HCT116 (cell line): ENCODE data around the gene MED9. TPM values are rescaled to one million over a fixed set of nuclear protein-coding genes. Genes with fewer than 3 reads are reported as not detected.

ENCODE experiments used
- ATAC-seq: fragments of 200-7000 bp; cut with Tn5 transposase; 2 replicates; pipeline ENCODE4 v1.9.1; 2020; ENCODE audit warnings: mild to moderate bottlenecking, moderate library complexity
- BruUV-seq: library from RNA; stranded (reverse); fragments of 400-500 nt; replicated peaks from 2 replicates; lab custom pipeline; 2021; lab: Mats Ljungman, UMichigan
- CTCF ChIA-PET: fragments of 300-600 bp; sonication (Branson Sonifier 250); formaldehyde crosslinking; loops from one replicate; lab custom pipeline; 2021; ENCODE audit warnings: antibody characterized with exemption; lab: Charles Lee
- POLR2A ChIA-PET: fragments of 300-600, 350-600 bp; sonication (Branson Sonifier 250); formaldehyde crosslinking; loops from one replicate; lab custom pipeline; 2021; ENCODE audit warnings: antibody characterized with exemption; lab: Charles Lee
- RAD21 ChIA-PET, 2 experiments: fragments of 300-600 bp; sonication (Branson Sonifier 250); formaldehyde crosslinking; loops; one replicate each; lab custom pipeline; 2023; ENCODE audit warnings: low total read pairs in 2 of 2; ENCODE audit not compliant: uncharacterized antibody in 2 of 2, unreplicated experiment in 2 of 2, low non-redundant PET in 1 of 2; lab: Charles Lee
- DNase-seq: peaks from one replicate; pipeline ENCODE4 v3.0.0-alpha.2; 2010; ENCODE audit warnings: low read depth, low spot score
- H2AFZ ChIP-seq: fragments of 200-600 bp; shearing (Covaris generic), sonication (generic); 2 replicates; pipeline ENCODE4 v1.6.1; 2017; ENCODE audit warnings: low read depth, mixed run types, mixed read lengths, antibody characterized with exemption, low read length; ENCODE audit not compliant: poor library complexity, severe bottlenecking
- H3K27ac ChIP-seq: 2 replicates; pipeline ENCODE4 v1.5.1; 2012; ENCODE audit warnings: low read depth, low read length
- H3K27me3 ChIP-seq: fragments of 200-600 bp; sonication (generic); 2 replicates; pipeline ENCODE4 v1.6.1; 2016; ENCODE audit warnings: mixed run types, low read length, mixed read lengths; ENCODE audit not compliant: insufficient read depth
- H3K36me3 ChIP-seq, 2 experiments: fragments of 200-500 bp in 1 of 2; fragments of 200-600 bp in 1 of 2; sonication (Bioruptor generic) in 1 of 2; sonication (generic) in 1 of 2; 2 replicates each; pipeline versions ENCODE4 v1.5.1 to v1.6.1; 2014 to 2016; ENCODE audit warnings: low read length in 2 of 2, inconsistent platforms in 1 of 2, mixed read lengths in 1 of 2, mixed run types in 1 of 2; ENCODE audit not compliant: insufficient read depth in 2 of 2, control insufficient read depth in 1 of 2
- H3K4me1 ChIP-seq, 2 experiments: fragments of 200-600 bp in 1 of 2; sonication (generic) in 1 of 2; 2 replicates each; pipeline versions ENCODE4 v1.5.1 to v1.6.1; 2012 to 2017; ENCODE audit warnings: low read length in 2 of 2, inconsistent platforms in 1 of 2, mild to moderate bottlenecking in 1 of 2, mixed read lengths in 1 of 2, mixed run types in 1 of 2, moderate library complexity in 1 of 2; ENCODE audit not compliant: insufficient read depth in 2 of 2, control insufficient read depth in 1 of 2
- H3K4me2 ChIP-seq: fragments of 200-600 bp; sonication (generic); 2 replicates; pipeline ENCODE4 v1.6.1; 2017; ENCODE audit warnings: mixed run types, low read length, mixed read lengths
- H3K4me3 ChIP-seq, 2 experiments: fragments of 200-600 bp in 1 of 2; sonication (generic) in 1 of 2; replicated peaks in 1 of 2; 2 replicates each; pipeline ENCODE4 v1.5.1; 2011 to 2016; ENCODE audit warnings: low read length in 2 of 2, control low read depth in 1 of 2, low read depth in 1 of 2, mild to moderate bottlenecking in 1 of 2, mixed read lengths in 1 of 2, mixed run types in 1 of 2
- H3K79me2 ChIP-seq: fragments of 200-600 bp; sonication (generic); 2 replicates; pipeline ENCODE4 v1.6.1; 2017; ENCODE audit warnings: mild to moderate bottlenecking, mixed run types, low read length, moderate library complexity, mixed read lengths; ENCODE audit not compliant: insufficient read depth
- H3K9ac ChIP-seq: fragments of 200-600 bp; sonication (generic); 2 replicates; pipeline ENCODE4 v1.6.1; 2016; ENCODE audit warnings: low read length, mixed read lengths
- H3K9me2 ChIP-seq: fragments of 200-600 bp; sonication (generic), shearing (Covaris generic); 2 replicates; pipeline ENCODE4 v1.6.1; 2017; ENCODE audit warnings: mixed run types, mild to moderate bottlenecking, moderate library complexity; ENCODE audit not compliant: insufficient read depth
- H3K9me3 ChIP-seq, 2 experiments: fragments of 200-500 bp in 1 of 2; fragments of 200-600 bp in 1 of 2; sonication (Bioruptor generic) in 1 of 2; sonication (generic) in 1 of 2; 2 replicates each; pipeline ENCODE4 v1.6.1; 2014 to 2017; ENCODE audit warnings: low read length in 2 of 2, mixed read lengths in 2 of 2, inconsistent platforms in 1 of 2, low read depth in 1 of 2, mild to moderate bottlenecking in 1 of 2, mixed run types in 1 of 2, moderate library complexity in 1 of 2; ENCODE audit not compliant: control insufficient read depth in 1 of 2, insufficient read depth in 1 of 2
- H4K20me1 ChIP-seq: fragments of 200-600 bp; sonication (generic), shearing (Covaris generic); 2 replicates; pipeline ENCODE4 v1.6.1; 2017; ENCODE audit warnings: mixed run types, mild to moderate bottlenecking, moderate library complexity; ENCODE audit not compliant: insufficient read depth
- CBX3 ChIP-seq: IDR thresholded peaks from 2 replicates; pipeline ENCODE4 v1.6.1; 2012; ENCODE audit warnings: low read depth
- CEBPB ChIP-seq: IDR thresholded peaks from 2 replicates; pipeline ENCODE4 v1.6.1; 2012; ENCODE audit warnings: low read depth
- EGR1 ChIP-seq: IDR thresholded peaks from 2 replicates; pipeline ENCODE4 v1.6.1; 2012; ENCODE audit warnings: low read depth
- ELF1 ChIP-seq: IDR thresholded peaks from 2 replicates; pipeline ENCODE4 v1.6.1; 2012; ENCODE audit warnings: low read depth, borderline replicate concordance
- EZH2phosphoT487 ChIP-seq: fragments of 200-600 bp; IDR thresholded peaks from 2 replicates; pipeline ENCODE4 v1.6.1; 2018; ENCODE audit warnings: antibody characterized with exemption, borderline replicate concordance
- FOSL1 ChIP-seq: IDR thresholded peaks from 2 replicates; pipeline ENCODE4 v1.6.1; 2012; ENCODE audit warnings: low read depth
- POLR2A ChIP-seq: IDR thresholded peaks from 2 replicates; pipeline ENCODE4 v1.7.0; 2011; ENCODE audit warnings: borderline replicate concordance; ENCODE audit not compliant: insufficient read depth, insufficient read length; ENCODE audit errors: extremely low read depth
- SP1 ChIP-seq: IDR thresholded peaks from 2 replicates; pipeline ENCODE4 v1.6.1; 2012; ENCODE audit warnings: low read depth
- SRF ChIP-seq: IDR thresholded peaks from 2 replicates; pipeline ENCODE4 v1.6.1; 2012; ENCODE audit warnings: low read depth
- TCF7L2 ChIP-seq: IDR thresholded peaks from 2 replicates; pipeline ENCODE4 v1.7.0; 2011; ENCODE audit warnings: borderline replicate concordance, inconsistent platforms; ENCODE audit not compliant: insufficient read depth, insufficient read length; ENCODE audit errors: extremely low read depth
- ZFX ChIP-seq: fragments of 450-650 bp; IDR thresholded peaks from 2 replicates; pipeline ENCODE4 v1.6.1; 2017
- ZNF274 ChIP-seq: fragments of 200-500 bp; sonication (Bioruptor generic); IDR thresholded peaks from 2 replicates; pipeline ENCODE4 v1.6.1; 2014; ENCODE audit warnings: mild to moderate bottlenecking, low read depth, low read length, inconsistent platforms
- intact Hi-C: fragments of 100-400 bp; cut with micrococcal nuclease; formaldehyde crosslinking; loops from 2 replicates; pipeline ENCODE4 v1.10.0; 2022
- total RNA-seq: library from RNA; stranded (reverse); gene quantifications from one replicate; pipeline ENCODE4 v1.2.1, GENCODE V29; 2021; ENCODE audit not compliant: unreplicated experiment
- TF ChIP-seq, protein P1 (sequence below): IDR thresholded peaks from 2 replicates; pipeline ENCODE4 v1.6.1; 2011; ENCODE audit warnings: mild to moderate bottlenecking, low read length, moderate library complexity; ENCODE audit not compliant: insufficient replicate concordance; ENCODE audit errors: extremely low read depth
- TF ChIP-seq, protein P2 (sequence below), 3 experiments: fragments of 200-600 bp in 1 of 3; sonication (generic) in 1 of 3; IDR thresholded peaks in 2 of 3; conservative IDR thresholded peaks in 1 of 3; 2 replicates each; pipeline ENCODE4 v1.5.1; 2012 to 2017; ENCODE audit warnings: low read depth in 2 of 3, low read length in 2 of 3, antibody characterized with exemption in 1 of 3, borderline replicate concordance in 1 of 3, control low read depth in 1 of 3, mild to moderate bottlenecking in 1 of 3, mixed read lengths in 1 of 3, mixed run types in 1 of 3, moderate library complexity in 1 of 3; ENCODE audit not compliant: insufficient read depth in 1 of 3
- TF ChIP-seq, protein P3 (sequence below): IDR thresholded peaks from 2 replicates; pipeline ENCODE4 v1.6.1; 2012; ENCODE audit warnings: low read depth
- TF ChIP-seq, protein P4 (sequence below): IDR thresholded peaks from 2 replicates; pipeline ENCODE4 v1.6.1; 2012

MED9 gene
- total RNA-seq, 1 experiment from 2014 or later, result 13.9 TPM

DNA sequence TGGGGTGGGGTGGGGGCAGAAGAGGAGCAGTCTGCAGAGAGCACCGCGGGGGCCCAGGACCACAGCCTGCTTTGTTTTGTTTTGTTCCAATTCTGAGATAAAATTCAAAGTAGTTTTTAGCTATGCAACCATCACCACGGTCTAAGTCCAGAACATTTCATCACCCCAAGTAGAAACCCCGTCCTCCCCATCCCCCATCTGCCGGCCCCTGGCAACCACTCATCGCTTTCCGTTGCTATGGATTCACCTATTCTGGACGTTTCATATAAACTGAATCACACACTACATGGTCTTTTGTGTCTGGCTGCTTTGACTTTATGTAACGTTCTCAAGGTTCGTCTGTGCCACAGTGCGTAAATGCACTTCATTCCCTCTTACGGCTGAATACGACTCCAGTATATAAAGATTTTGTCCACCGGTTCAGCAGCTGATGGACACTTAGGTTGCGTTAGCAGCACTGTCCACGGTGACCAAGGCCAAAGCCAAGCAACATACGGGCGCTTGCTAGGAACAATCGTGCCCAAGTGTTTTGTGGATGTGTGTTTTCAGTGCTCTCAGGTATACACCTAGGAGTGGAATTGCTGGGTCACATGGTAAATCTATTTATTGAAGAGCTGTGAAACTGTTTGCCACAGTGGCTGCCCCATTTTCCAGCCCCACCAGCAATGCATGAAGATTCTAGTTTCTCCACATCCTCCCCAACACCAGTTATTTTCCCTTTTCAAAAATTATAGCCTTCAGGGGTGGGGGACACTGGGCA is 47.1 kb downstream of the MED9 start (continued):
- TF ChIP-seq, protein P1, sequence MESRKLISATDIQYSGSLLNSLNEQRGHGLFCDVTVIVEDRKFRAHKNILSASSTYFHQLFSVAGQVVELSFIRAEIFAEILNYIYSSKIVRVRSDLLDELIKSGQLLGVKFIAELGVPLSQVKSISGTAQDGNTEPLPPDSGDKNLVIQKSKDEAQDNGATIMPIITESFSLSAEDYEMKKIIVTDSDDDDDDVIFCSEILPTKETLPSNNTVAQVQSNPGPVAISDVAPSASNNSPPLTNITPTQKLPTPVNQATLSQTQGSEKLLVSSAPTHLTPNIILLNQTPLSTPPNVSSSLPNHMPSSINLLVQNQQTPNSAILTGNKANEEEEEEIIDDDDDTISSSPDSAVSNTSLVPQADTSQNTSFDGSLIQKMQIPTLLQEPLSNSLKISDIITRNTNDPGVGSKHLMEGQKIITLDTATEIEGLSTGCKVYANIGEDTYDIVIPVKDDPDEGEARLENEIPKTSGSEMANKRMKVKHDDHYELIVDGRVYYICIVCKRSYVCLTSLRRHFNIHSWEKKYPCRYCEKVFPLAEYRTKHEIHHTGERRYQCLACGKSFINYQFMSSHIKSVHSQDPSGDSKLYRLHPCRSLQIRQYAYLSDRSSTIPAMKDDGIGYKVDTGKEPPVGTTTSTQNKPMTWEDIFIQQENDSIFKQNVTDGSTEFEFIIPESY, result no peak
- no peak for TF ChIP-seq EGR1

DNA sequence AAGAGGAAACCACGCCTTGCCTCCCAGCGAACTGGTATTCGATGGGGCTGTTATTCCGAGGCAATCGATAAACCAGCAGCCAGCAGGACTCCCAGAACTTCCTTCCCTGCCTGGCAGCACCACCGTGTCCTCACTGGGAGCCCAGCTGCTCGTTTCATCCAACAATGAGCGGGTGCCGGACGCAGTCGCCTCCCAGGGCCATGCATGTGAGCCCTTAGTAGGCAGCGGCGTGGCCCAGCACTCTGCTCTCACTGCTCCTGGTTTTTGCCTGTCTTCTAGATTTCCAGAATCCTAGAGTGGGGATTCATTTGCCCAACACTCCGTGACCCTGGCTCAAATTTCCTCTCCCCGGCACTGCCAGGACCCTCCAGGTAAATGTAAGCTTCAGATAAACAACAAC is 48.5 kb downstream of the MED9 start:
- Histone ChIP-seq H3K79me2 (no peaks in the 10 kb centered on the region), H4K20me1 (no peaks in the 10 kb centered on the region), H3K27me3 (no peaks in the 10 kb centered on the region), H3K27ac (no peak overlapping the region), H3K9me2 (no peaks in the 10 kb centered on the region), H3K4me3 (no peak overlapping the region), H3K9me3 (no peaks in the 10 kb centered on the region), H3K4me1 (no peaks in the 10 kb centered on the region), H2AFZ (no peak overlapping the region), H3K36me3 (no peaks in the 10 kb centered on the region), H3K9ac (no peak overlapping the region), H3K4me2 (no peak overlapping the region)
- no peak for DNase-seq
- intact Hi-C loops, result no loop called here
- ATAC-seq, result no peak
- BruUV-seq, result no TSS peak
- POLR2A ChIA-PET, result no interaction called here
- CTCF ChIA-PET, result no interaction called here
- RAD21 ChIA-PET, result no interaction called here
- TF ChIP-seq SP1 (no peak), ZFX (no peak), FOSL1 (no peak), CEBPB (no peak), ZNF274 (no peak), TCF7L2 (no peak), CBX3 (no peak), EZH2phosphoT487 (no peak), POLR2A (no peak), ELF1 (no peak), SRF (no peak)
- TF ChIP-seq, protein P2, sequence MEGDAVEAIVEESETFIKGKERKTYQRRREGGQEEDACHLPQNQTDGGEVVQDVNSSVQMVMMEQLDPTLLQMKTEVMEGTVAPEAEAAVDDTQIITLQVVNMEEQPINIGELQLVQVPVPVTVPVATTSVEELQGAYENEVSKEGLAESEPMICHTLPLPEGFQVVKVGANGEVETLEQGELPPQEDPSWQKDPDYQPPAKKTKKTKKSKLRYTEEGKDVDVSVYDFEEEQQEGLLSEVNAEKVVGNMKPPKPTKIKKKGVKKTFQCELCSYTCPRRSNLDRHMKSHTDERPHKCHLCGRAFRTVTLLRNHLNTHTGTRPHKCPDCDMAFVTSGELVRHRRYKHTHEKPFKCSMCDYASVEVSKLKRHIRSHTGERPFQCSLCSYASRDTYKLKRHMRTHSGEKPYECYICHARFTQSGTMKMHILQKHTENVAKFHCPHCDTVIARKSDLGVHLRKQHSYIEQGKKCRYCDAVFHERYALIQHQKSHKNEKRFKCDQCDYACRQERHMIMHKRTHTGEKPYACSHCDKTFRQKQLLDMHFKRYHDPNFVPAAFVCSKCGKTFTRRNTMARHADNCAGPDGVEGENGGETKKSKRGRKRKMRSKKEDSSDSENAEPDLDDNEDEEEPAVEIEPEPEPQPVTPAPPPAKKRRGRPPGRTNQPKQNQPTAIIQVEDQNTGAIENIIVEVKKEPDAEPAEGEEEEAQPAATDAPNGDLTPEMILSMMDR (IDR thresholded peaks at IDR 0.05 in 2 of 3, conservative IDR thresholded peaks at IDR 0.05 in 1 of 3; ENCODE audit: borderline replicate concordance in 1 of 3, insufficient read depth in 1 of 3, low read depth in 2 of 3, low read length in 2 of 3), result no peak
- TF ChIP-seq, protein P3, sequence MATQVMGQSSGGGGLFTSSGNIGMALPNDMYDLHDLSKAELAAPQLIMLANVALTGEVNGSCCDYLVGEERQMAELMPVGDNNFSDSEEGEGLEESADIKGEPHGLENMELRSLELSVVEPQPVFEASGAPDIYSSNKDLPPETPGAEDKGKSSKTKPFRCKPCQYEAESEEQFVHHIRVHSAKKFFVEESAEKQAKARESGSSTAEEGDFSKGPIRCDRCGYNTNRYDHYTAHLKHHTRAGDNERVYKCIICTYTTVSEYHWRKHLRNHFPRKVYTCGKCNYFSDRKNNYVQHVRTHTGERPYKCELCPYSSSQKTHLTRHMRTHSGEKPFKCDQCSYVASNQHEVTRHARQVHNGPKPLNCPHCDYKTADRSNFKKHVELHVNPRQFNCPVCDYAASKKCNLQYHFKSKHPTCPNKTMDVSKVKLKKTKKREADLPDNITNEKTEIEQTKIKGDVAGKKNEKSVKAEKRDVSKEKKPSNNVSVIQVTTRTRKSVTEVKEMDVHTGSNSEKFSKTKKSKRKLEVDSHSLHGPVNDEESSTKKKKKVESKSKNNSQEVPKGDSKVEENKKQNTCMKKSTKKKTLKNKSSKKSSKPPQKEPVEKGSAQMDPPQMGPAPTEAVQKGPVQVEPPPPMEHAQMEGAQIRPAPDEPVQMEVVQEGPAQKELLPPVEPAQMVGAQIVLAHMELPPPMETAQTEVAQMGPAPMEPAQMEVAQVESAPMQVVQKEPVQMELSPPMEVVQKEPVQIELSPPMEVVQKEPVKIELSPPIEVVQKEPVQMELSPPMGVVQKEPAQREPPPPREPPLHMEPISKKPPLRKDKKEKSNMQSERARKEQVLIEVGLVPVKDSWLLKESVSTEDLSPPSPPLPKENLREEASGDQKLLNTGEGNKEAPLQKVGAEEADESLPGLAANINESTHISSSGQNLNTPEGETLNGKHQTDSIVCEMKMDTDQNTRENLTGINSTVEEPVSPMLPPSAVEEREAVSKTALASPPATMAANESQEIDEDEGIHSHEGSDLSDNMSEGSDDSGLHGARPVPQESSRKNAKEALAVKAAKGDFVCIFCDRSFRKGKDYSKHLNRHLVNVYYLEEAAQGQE, result no peak
- TF ChIP-seq, protein P4, sequence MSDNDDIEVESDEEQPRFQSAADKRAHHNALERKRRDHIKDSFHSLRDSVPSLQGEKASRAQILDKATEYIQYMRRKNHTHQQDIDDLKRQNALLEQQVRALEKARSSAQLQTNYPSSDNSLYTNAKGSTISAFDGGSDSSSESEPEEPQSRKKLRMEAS, result no peak
